Mucosa of gallbladder (tissue), 1 donor: ENCODE data around the gene CIT. TPM values are rescaled to one million over a fixed set of nuclear protein-coding genes. Genes with fewer than 3 reads are reported as not detected.
A peak's percentile ranks its signal among the peaks of the same experiment; 100 is the strongest.
"Not testable (repeated sequence)": the region's sequence is repeated elsewhere in the genome, so short reads cannot be mapped to it uniquely, and the experiment has no call there.

Source experiments
- DNase-seq: peaks from one replicate; pipeline ENCODE4 v3.0.0-alpha.2; 2020; ENCODE audit warnings: low spot score
- total RNA-seq: library from RNA; stranded (reverse); gene quantifications from one replicate; pipeline ENCODE4 v1.2.1, GENCODE V29; 2021
- donor health status: DM: no; HTN: no; CAD: no.

CIT gene
- total RNA-seq, 1 donor from 2014 or later, result 4.4 TPM

DNA sequence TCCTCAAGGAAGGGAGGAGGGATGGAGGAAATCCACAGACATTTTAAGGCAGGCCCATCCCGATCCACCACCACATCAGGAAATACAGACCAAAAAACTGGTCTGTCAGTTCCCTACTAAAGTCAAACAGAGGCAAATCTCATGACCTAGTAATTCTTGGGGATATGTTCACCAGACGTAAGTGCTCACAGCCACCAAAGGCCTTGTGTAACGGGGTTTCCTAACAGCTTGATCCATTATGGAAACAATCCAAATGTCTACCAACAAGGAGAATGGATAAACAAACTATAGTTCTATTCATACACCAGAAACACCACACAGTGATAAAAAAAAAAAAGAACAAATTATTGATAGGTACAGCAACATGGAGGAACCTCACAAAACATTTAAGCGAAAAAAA is 136.3 kb downstream of the CIT start:
- no peak for DNase-seq

GRCh38 chr12:119735079-119735478 is 142.0 kb downstream of the CIT start:
- no peak for DNase-seq

DNA sequence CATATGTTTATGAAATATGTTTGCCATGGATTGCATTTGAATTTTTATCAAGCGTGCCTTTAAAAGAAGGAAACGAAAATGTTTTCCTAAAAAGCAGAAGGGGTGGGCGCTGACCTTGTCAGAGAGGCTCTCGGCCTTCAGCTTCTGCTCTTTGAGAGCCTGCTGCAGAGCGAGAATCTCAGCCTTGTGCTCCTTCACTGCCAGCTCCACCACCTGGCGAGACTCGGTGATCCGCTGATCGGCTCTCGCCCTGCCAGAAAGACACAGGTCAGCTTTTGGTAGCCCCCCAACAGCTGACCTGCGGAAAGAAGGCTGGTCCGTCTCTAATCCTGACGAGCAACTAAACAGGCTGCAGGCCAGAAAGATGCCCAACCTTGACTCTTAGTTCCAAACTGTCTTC is 146.7 kb downstream of the CIT start:
- no peak for DNase-seq

- DNase-seq, result no peak
Measured at GRCh38 chr12:119729871-119730270, 147.2 kb downstream of the CIT start.

GRCh38 chr12:119728444-119728745 is 148.7 kb downstream of the CIT start:
- DNase-seq, result no peak

GRCh38 chr12:119727600-119728443 is 149.3 kb downstream of the CIT start:
- no peak for DNase-seq

GRCh38 chr12:119725523-119725922 is 151.6 kb downstream of the CIT start:
- DNase-seq, result peak; percentile 32

DNA sequence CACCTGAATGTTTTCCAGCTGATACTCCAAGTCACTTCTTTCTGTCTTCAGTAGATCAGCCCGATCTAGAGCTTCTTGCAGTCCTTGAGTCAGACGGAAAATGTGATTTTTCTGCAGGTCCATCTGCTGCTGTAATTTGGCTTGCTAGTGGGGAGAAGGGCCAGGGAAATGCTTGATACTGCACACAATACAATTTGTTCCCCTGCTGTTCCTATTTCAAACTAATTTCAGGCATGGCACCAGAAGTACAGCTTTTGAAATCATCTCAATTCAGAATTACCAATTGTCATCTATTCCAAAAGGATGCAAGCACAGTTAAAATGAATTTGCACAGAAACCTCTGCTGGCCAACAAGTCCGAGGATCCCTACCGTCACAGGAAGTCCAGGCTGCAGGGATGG is 155.8 kb downstream of the CIT start:
- no peak for DNase-seq

- no peak for DNase-seq
Measured at GRCh38 chr12:119720349-119720748, 156.8 kb downstream of the CIT start.

- no peak for DNase-seq
Measured at GRCh38 chr12:119718141-119718540, 159.0 kb downstream of the CIT start.

GRCh38 chr12:119715268-119715620 is 161.9 kb downstream of the CIT start:
- no peak for DNase-seq

DNA sequence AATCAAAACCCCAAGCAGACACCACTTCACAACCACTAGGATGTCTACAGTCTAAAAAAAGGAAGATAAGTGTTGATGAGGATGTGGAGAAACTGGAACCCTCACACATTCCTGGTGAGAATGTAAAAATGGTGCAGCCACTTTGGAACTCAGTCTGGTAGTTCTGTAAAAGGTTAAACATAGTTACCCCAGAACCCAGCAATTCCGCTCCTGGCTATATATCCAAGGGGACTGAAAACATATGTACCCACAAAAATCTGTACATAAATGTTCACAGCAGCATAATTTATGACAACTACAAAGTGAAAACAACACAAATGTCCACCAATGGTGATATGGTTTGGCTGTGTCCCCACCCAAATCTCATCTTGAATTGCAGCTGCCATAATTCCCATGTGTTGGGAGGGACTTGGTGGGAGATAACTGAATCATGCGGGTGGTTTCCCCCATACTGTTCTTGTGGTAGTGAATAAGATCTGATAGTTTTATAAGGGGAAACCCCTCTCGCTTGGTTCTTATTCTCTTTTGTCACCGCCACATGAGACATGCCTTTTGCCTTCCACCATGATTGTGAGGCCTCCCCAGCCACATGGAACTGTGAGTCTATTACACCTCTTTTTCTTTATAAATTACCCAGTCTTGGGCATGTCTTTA is 162.4 kb downstream of the CIT start:
- DNase-seq, result no peak

GRCh38 chr12:119713551-119714031 is 163.5 kb downstream of the CIT start:
- no peak for DNase-seq

DNA sequence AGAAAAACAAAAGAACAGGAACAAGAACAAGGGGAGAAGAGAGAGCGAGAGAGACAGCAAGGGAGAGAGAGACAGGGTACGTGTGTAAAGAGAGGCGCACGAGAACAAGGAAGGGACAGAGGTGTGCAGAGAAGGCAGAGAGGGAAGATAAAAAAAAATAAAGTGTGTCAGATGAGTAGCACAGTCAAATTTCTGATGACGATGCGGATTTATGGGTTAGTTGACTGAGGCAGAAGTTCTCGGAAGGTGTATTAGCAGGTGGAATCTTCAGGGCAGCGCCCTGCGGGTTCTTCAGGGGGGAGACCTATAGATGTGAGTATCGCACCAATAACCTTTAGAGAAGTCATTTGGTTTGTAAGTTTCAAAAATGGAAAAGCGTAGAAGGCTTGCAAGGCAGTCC is 164.4 kb downstream of the CIT start:
- DNase-seq, result no peak

DNA sequence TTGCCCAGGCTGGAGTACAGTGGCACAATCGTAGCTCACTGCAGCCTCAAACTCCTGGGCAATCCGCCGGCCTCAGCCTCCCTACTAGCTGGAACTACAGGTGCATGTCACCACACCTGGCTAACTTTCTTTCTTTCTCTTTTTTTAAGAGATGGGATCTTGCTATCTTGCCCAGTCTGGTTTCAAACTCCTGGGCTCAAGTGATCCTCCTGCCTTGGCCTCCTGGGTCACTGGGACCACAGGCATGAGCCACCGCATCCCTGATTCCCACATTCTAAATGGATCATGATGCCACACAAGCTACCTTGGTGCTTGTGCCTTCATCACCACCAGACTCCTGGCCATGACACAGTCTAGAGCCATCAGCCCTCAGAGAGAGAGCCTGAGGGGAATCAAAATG is 165.4 kb downstream of the CIT start:
- no peak for DNase-seq

- DNase-seq, result no peak
Measured at GRCh38 chr12:119710965-119711551, 166.1 kb downstream of the CIT start.

GRCh38 chr12:119710374-119710964 is 166.7 kb downstream of the CIT start:
- peak; percentile 53 for DNase-seq

DNA sequence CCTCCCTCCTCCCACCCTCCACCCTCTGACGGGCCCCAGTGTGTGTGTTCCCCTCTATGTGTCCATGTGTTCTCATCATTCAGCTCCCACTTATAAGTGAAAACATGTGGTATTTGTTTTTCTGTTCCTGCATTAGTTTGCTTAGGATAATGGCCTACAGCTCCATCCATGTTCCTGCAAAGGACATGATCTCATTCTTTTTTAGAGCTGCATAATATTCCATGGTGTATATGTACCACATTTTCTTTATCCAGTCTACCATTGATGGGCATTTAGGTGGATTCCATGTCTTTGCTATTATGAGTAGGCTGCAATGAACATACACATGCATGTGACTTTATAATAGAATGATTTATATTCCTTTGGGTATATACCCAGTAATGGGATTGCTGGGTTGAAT is 170.7 kb downstream of the CIT start:
- DNase-seq, result not testable (repeated sequence)

- no peak for DNase-seq
Measured at GRCh38 chr12:119705182-119705581, 171.9 kb downstream of the CIT start.

DNA sequence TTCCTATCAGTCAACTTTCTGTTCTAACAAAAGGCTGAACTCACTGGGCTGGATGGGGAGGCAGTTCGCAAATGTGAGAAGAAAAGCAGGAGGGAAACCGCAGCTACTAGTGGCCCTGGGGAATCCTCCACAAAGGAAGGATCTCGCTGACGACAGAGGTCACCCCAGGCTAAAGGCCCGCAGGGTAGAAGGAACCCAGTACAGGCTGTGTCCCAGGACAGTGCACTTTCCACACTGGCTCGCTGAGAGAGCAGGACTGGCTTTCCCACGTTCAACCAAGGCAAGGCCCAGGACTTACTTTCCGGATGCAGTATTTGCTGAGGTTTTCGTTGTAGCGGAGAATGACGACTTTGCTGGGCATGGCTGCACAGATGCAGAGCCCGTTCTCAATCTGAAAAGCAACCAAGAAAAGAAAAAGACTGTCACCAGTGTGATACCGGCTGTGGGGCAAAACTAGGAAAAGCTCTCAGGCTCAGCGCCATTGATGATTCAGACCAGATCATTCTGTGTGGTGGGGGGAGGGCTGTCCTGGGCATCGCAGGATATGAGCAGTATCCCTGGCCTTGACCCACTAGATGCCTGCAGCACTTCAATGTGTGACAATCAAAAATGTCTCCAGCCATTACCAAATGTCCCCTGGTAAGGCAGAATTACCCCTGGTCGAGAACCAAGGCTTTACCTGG is 172.9 kb downstream of the CIT start:
- DNase-seq, result no peak

- DNase-seq, result no peak
Measured at GRCh38 chr12:119700078-119700477, 177.0 kb downstream of the CIT start.

- no peak for DNase-seq
Measured at GRCh38 chr12:119699199-119699760, 177.8 kb downstream of the CIT start.
